SH-SY5Y (cell line): ENCODE results near the gene GAS6.

ENCODE experiments used
- GATA2 ChIP-seq: IDR thresholded peaks from 2 replicates; pipeline ENCODE4 v1.6.1; 2011; ENCODE audit warnings: mild to moderate bottlenecking, low read depth, low read length
- GATA3 ChIP-seq: IDR thresholded peaks from 2 replicates; pipeline ENCODE4 v1.6.1; 2011; ENCODE audit warnings: low read depth, mild to moderate bottlenecking, low read length, moderate library complexity

The GAS6 gene

GRCh38 chr13:113835461-113836270 lies 28.2 kb downstream of the GAS6 start:
- no peak for TF ChIP-seq GATA3
- TF ChIP-seq GATA2 = no peak

GRCh38 chr13:113834496-113835200 lies 29.2 kb downstream of the GAS6 start:
- no peak for TF ChIP-seq GATA2
- TF ChIP-seq GATA3 = no peak

- no peak for TF ChIP-seq GATA3
- TF ChIP-seq GATA2 = no peak
Observed at GRCh38 chr13:113833111-113833830, 30.6 kb downstream of the GAS6 start.

- TF ChIP-seq GATA3 (no peak), GATA2 (no peak)
Observed at GRCh38 chr13:113832631-113833030, 31.2 kb downstream of the GAS6 start.

- no peak for TF ChIP-seq GATA2
- TF ChIP-seq GATA3 = no peak
Observed at GRCh38 chr13:113832205-113832604, 31.7 kb downstream of the GAS6 start.

GRCh38 chr13:113831061-113831460 lies 32.8 kb downstream of the GAS6 start:
- no peak for TF ChIP-seq GATA2

- TF ChIP-seq GATA3 = no peak
- no peak for TF ChIP-seq GATA2
Observed at GRCh38 chr13:113828282-113828825, 35.5 kb downstream of the GAS6 start.

- TF ChIP-seq GATA3 = no peak
- TF ChIP-seq GATA2 = no peak
Observed at GRCh38 chr13:113827021-113827420, 36.9 kb downstream of the GAS6 start.

- TF ChIP-seq GATA3 (no peak), GATA2 (no peak)
Observed at GRCh38 chr13:113825841-113826240, 38.0 kb downstream of the GAS6 start.

- no peak for TF ChIP-seq GATA3
- no peak for TF ChIP-seq GATA2
Observed at GRCh38 chr13:113823771-113824170, 40.1 kb downstream of the GAS6 start.

GRCh38 chr13:113822956-113823744 lies 40.7 kb downstream of the GAS6 start:
- no peak for TF ChIP-seq GATA2
- TF ChIP-seq GATA3 = no peak

- TF ChIP-seq GATA3 = no peak
- no peak for TF ChIP-seq GATA2
Observed at GRCh38 chr13:113822266-113822665, 41.6 kb downstream of the GAS6 start.

- TF ChIP-seq GATA2 (no peak), GATA3 (no peak)
Observed at GRCh38 chr13:113821847-113822246, 42.0 kb downstream of the GAS6 start.
